ENCODE measurements around the gene TRAPPC6A.

DNA sequence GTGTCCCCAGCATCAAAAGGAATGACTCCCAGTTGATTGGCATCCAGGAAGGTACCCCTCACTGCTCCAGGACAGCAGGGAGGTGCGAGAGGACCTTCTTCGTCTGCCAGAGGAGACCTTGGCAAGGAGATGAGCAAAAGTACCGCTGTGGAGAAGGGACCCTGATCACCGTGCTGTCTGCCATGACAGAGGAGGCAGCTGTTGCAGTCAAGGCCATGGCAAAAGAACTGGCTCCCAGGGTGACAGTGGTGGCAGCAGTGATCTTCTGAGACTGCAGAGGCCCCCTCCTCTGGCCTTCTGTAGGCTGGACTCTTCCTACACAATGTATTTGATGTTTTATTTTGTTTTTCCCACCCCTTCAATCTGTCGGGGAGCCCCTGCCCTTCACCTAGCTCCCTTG is 49.2 kb downstream of the TRAPPC6A start:
- TF ChIP-seq POLR2AphosphoS5 (IDR thresholded peaks at IDR 0.05) (no peak), POLR2A (IDR thresholded peaks at IDR 0.05) (no peak), CTCF (IDR thresholded peaks at IDR 0.05) (no peak)

Data from suprapubic skin (tissue), 4 donors.